A673 (cell line): ENCODE data around the gene PRKCA.

Experiments
- EZH2 ChIP-seq: fragments of 200-600 bp; sonication (generic); IDR thresholded peaks from 2 replicates; pipeline ENCODE4 v1.6.1; 2017; ENCODE audit warnings: borderline replicate concordance, low read depth, mild to moderate bottlenecking, mixed read lengths, antibody characterized with exemption, low read length; ENCODE audit not compliant: poor library complexity, severe bottlenecking
- TF ChIP-seq, protein P1 (sequence below): fragments of 300-800, 200-600 bp; sonication (generic); conservative IDR thresholded peaks from 2 replicates; pipeline ENCODE4 v1.5.1; 2017; ENCODE audit warnings: low read depth, mild to moderate bottlenecking, antibody characterized with exemption, low read length, moderate library complexity, mixed read lengths

DNA sequence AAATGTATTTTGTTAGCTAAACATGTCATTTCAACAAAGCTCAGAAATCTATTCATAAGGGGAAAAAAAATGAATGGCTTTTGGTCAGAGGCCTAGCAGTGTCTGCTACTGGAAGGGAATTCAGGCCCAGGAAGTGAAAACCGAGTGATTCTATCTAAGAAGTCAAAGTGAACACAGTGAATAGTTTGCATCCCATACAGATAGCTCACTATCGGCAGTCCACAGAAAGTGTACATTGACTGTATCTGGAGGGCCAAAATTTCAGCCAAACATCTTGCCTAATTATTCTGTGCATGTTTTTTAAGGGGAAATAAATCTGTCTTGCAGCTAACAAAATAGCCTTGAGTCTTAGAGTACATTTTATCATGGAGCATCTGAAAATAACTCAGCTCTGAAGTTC, 318.1 kb downstream of the PRKCA start:
- TF ChIP-seq, protein P1, sequence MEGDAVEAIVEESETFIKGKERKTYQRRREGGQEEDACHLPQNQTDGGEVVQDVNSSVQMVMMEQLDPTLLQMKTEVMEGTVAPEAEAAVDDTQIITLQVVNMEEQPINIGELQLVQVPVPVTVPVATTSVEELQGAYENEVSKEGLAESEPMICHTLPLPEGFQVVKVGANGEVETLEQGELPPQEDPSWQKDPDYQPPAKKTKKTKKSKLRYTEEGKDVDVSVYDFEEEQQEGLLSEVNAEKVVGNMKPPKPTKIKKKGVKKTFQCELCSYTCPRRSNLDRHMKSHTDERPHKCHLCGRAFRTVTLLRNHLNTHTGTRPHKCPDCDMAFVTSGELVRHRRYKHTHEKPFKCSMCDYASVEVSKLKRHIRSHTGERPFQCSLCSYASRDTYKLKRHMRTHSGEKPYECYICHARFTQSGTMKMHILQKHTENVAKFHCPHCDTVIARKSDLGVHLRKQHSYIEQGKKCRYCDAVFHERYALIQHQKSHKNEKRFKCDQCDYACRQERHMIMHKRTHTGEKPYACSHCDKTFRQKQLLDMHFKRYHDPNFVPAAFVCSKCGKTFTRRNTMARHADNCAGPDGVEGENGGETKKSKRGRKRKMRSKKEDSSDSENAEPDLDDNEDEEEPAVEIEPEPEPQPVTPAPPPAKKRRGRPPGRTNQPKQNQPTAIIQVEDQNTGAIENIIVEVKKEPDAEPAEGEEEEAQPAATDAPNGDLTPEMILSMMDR: no peak
- no peak for TF ChIP-seq EZH2
